ENCODE data around the gene ADK.
"Not testable (repeated sequence)": the region's sequence is repeated elsewhere in the genome, so short reads cannot be mapped to it uniquely, and the experiment has no call there.

ADK gene

GRCh38 chr10:74496276-74496675 is 345.3 kb downstream of the ADK start:
- not testable (repeated sequence) for DNase-seq (ENCODE audit: low read depth)

GRCh38 chr10:74498664-74499063 is 347.6 kb downstream of the ADK start:
- not testable (repeated sequence) for DNase-seq (ENCODE audit: low read depth)

GRCh38 chr10:74500026-74500704 is 349.1 kb downstream of the ADK start:
- no peak for DNase-seq (ENCODE audit: low read depth)

- DNase-seq (ENCODE audit: low read depth): no peak
Measured at GRCh38 chr10:74500816-74501215, 349.8 kb downstream of the ADK start.

- DNase-seq (ENCODE audit: low read depth): peak; percentile 70
Measured at GRCh38 chr10:74502963-74503608, 352.1 kb downstream of the ADK start.

GRCh38 chr10:74507951-74508350 is 356.9 kb downstream of the ADK start:
- no peak for DNase-seq (ENCODE audit: low read depth)

- DNase-seq (ENCODE audit: low read depth): no peak
Measured at GRCh38 chr10:74510594-74510993, 359.6 kb downstream of the ADK start.

GRCh38 chr10:74511051-74511450 is 360.0 kb downstream of the ADK start:
- no peak for DNase-seq (ENCODE audit: low read depth)

GRCh38 chr10:74514322-74514721 is 363.3 kb downstream of the ADK start:
- DNase-seq (ENCODE audit: low read depth): no peak

- no peak for DNase-seq (ENCODE audit: low read depth)
Measured at GRCh38 chr10:74518061-74518460, 367.0 kb downstream of the ADK start.

GRCh38 chr10:74521526-74521925 is 370.5 kb downstream of the ADK start:
- DNase-seq (ENCODE audit: low read depth): no peak

GRCh38 chr10:74523199-74523598 is 372.2 kb downstream of the ADK start:
- no peak for DNase-seq (ENCODE audit: low read depth)

GRCh38 chr10:74525885-74526284 is 374.9 kb downstream of the ADK start:
- DNase-seq (ENCODE audit: low read depth): no peak

GRCh38 chr10:74527611-74528010 is 376.6 kb downstream of the ADK start:
- DNase-seq (ENCODE audit: low read depth): not testable (repeated sequence)

GRCh38 chr10:74529205-74529604 is 378.2 kb downstream of the ADK start:
- no peak for DNase-seq (ENCODE audit: low read depth)

- DNase-seq (ENCODE audit: low read depth): no peak
Measured at GRCh38 chr10:74530981-74531380, 380.0 kb downstream of the ADK start.

- no peak for DNase-seq (ENCODE audit: low read depth)
Measured at GRCh38 chr10:74539317-74539716, 388.3 kb downstream of the ADK start.

GRCh38 chr10:74541375-74541774 is 390.4 kb downstream of the ADK start:
- no peak for DNase-seq (ENCODE audit: low read depth)

GRCh38 chr10:74542077-74542476 is 391.1 kb downstream of the ADK start:
- DNase-seq (ENCODE audit: low read depth): no peak

- no peak for DNase-seq (ENCODE audit: low read depth)
Measured at GRCh38 chr10:74543276-74543675, 392.3 kb downstream of the ADK start.

GRCh38 chr10:74544106-74544505 is 393.1 kb downstream of the ADK start:
- DNase-seq (ENCODE audit: low read depth): peak; percentile 4

- no peak for DNase-seq (ENCODE audit: low read depth)
Measured at GRCh38 chr10:74548676-74549075, 397.7 kb downstream of the ADK start.

GRCh38 chr10:74556072-74556705 is 405.2 kb downstream of the ADK start:
- no peak for DNase-seq (ENCODE audit: low read depth)
